ENCODE data around the gene FAM13A.

The FAM13A gene

DNA sequence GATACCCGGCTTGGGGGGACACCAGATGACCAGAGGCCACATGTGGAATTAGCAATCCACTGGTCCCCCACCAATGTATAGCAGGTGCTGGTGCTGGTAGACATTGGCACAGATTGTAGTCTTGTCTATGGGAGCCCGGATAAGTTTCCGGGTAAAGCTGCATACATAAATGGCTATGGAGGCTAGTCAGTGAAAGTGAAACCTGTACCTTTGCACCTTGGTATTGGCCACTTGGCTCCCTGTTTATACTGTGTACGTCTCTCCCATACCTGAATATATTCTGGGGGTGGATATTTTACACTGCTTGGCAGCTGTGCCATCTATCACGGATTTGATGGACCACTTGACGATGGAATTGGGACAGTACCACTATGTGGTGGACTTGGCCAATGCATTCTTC is 48.7 kb upstream of the FAM13A start:
- H3K9me3 ChIP-seq (ENCODE audit: control insufficient read depth, insufficient read depth, low read depth, low read length): no peaks in the 10 kb centered on the region
- TF ChIP-seq ZNF501 (tag by site-specific recombination; IDR thresholded peaks at IDR 0.05): no peak
- TF ChIP-seq ZNF221 (tag by site-specific recombination; IDR thresholded peaks at IDR 0.05; ENCODE audit: borderline replicate concordance): no peak
- no peak for TF ChIP-seq ZNF394 (tag by site-specific recombination; IDR thresholded peaks at IDR 0.05; ENCODE audit: borderline replicate concordance)
- TF ChIP-seq ZNF704 (tag by site-specific recombination; IDR thresholded peaks at IDR 0.05): no peak
- TF ChIP-seq, protein P1, sequence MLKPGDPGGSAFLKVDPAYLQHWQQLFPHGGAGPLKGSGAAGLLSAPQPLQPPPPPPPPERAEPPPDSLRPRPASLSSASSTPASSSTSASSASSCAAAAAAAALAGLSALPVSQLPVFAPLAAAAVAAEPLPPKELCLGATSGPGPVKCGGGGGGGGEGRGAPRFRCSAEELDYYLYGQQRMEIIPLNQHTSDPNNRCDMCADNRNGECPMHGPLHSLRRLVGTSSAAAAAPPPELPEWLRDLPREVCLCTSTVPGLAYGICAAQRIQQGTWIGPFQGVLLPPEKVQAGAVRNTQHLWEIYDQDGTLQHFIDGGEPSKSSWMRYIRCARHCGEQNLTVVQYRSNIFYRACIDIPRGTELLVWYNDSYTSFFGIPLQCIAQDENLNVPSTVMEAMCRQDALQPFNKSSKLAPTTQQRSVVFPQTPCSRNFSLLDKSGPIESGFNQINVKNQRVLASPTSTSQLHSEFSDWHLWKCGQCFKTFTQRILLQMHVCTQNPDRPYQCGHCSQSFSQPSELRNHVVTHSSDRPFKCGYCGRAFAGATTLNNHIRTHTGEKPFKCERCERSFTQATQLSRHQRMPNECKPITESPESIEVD (tag by site-specific recombination; IDR thresholded peaks at IDR 0.05): no peak
- no peak for TF ChIP-seq ZNF837 (tag by site-specific recombination; IDR thresholded peaks at IDR 0.05)
- TF ChIP-seq, protein P2, sequence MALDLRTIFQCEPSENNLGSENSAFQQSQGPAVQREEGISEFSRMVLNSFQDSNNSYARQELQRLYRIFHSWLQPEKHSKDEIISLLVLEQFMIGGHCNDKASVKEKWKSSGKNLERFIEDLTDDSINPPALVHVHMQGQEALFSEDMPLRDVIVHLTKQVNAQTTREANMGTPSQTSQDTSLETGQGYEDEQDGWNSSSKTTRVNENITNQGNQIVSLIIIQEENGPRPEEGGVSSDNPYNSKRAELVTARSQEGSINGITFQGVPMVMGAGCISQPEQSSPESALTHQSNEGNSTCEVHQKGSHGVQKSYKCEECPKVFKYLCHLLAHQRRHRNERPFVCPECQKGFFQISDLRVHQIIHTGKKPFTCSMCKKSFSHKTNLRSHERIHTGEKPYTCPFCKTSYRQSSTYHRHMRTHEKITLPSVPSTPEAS (tag by site-specific recombination; IDR thresholded peaks at IDR 0.05): no peak
- TF ChIP-seq PRDM1 (tag by site-specific recombination; IDR thresholded peaks at IDR 0.05): no peak
- no peak for TF ChIP-seq ZNF558 (tag by site-specific recombination; IDR thresholded peaks at IDR 0.05)
- no peak for TF ChIP-seq ZNF121 (tag by site-specific recombination; IDR thresholded peaks at IDR 0.05)
- no peak for TF ChIP-seq SCRT1 (tag by site-specific recombination; IDR thresholded peaks at IDR 0.05; ENCODE audit: borderline replicate concordance)
- TF ChIP-seq ZBTB26 (tag by site-specific recombination; optimal IDR thresholded peaks at IDR 0.05): no peak
- TF ChIP-seq ZNF416 (tag by site-specific recombination; IDR thresholded peaks at IDR 0.05): no peak
- no peak for TF ChIP-seq PRDM2 (tag by site-specific recombination; IDR thresholded peaks at IDR 0.05; ENCODE audit: borderline replicate concordance)
- H3K4me1 ChIP-seq (ENCODE audit: control insufficient read depth, insufficient read depth, low read length): no peaks in the 10 kb centered on the region
- ChIA-PET CTCF (no interaction called here), POLR2A (no interaction called here)
- H3K27ac ChIP-seq (ENCODE audit: extremely low read depth, low read depth, low read length): no peak overlapping the region
- no peak overlapping the region for H3K4me3 ChIP-seq (ENCODE audit: low read depth, low read length)
- no peaks in the 10 kb centered on the region for H3K36me3 ChIP-seq (ENCODE audit: control insufficient read depth in 2 of 2, insufficient read depth in 1 of 2, low read length in 2 of 2)
